ENCODE results near the gene TPPP2.

DNA sequence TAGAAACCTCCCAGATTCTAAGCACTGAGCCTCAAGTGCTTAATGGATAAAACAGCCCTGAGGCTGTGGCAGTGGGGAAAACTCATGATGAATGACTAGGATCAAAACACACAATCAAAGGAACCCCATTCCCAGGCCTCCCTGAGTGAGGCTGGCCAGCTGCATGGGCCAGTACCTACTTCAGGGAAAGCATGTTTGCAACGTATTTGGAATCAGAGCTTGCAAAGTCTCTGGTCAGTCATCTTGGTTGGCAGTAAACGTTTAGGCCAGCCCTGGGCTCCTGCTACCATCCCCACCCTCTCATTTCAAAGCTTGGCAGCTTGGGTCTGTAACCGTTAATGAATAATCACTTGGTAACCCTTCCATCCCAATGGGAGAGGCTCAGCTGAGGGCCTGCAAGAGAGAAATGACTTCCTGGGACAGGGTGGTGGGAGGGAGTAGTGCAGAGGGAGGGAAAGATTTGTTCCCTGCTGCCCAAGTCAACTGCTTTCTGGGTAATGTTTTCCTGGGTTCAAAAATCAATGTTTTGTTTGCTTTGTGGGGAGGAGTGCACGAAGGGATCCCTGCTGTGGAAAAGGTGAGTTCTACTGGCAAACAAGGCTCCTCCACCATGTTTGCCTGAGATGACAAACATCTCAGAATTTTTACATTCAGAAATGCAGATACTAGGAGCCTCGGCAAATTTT is 25.6 kb downstream of the TPPP2 start:
- TF ChIP-seq POLR2A (IDR thresholded peaks at IDR 0.05; ENCODE audit: low read length) (no peak), GATA1 (IDR thresholded peaks at IDR 0.05; ENCODE audit: low read depth, low read length) (no peak)

Data from erythroblast (primary cell).